GM23338 (cell line): ENCODE data around the gene ZNF638.

Source experiments
- EZH2 ChIP-seq: fragments of 200-600 bp; sonication (generic); IDR thresholded peaks from one replicate; pipeline ENCODE4 v1.8.0; 2017; ENCODE audit warnings: antibody characterized with exemption, mild to moderate bottlenecking, low read depth; ENCODE audit not compliant: unreplicated experiment
- EZH2phosphoT487 ChIP-seq: fragments of 200-600 bp; sonication (generic); IDR thresholded peaks from one replicate; pipeline ENCODE4 v1.8.1; 2018; ENCODE audit warnings: antibody characterized with exemption; ENCODE audit not compliant: unreplicated experiment
- JUNB ChIP-seq: IDR thresholded peaks from one replicate; pipeline ENCODE4 v1.6.1; 2016; ENCODE audit warnings: antibody characterized with exemption; ENCODE audit not compliant: unreplicated experiment
- POLR2AphosphoS5 ChIP-seq: IDR thresholded peaks from 2 replicates; pipeline ENCODE4 v1.6.1; 2016; ENCODE audit warnings: antibody characterized with exemption, low read depth
- ZNF114 ChIP-seq: fragments of 250-450 bp; sonication (Bioruptor Pico); IDR thresholded peaks from 2 replicates; pipeline ENCODE4 v1.5.0; 2020; ENCODE audit warnings: mild to moderate bottlenecking, moderate library complexity
- ZNF331 ChIP-seq: fragments of 250-450 bp; sonication (Bioruptor Pico); IDR thresholded peaks from 2 replicates; pipeline ENCODE4 v1.5.0; 2020; ENCODE audit warnings: low read depth, mild to moderate bottlenecking, moderate library complexity
- TF ChIP-seq, protein P1 (sequence below), 2 experiments: fragments of 200-600 bp in 1 of 2; sonication (generic) in 1 of 2; conservative IDR thresholded peaks; 2 replicates each; pipeline versions ENCODE4 v1.5.1 to v1.6.1; 2016 to 2017; ENCODE audit warnings: antibody characterized with exemption in 2 of 2, low read depth in 2 of 2, mild to moderate bottlenecking in 2 of 2, moderate library complexity in 1 of 2
- TF ChIP-seq, protein P2 (sequence below): IDR thresholded peaks from one replicate; pipeline ENCODE4 v1.6.1; 2018; ENCODE audit warnings: antibody characterized with exemption; ENCODE audit not compliant: unreplicated experiment
- TF ChIP-seq, protein P3 (sequence below): IDR thresholded peaks from 2 replicates; pipeline ENCODE4 v1.6.1; 2016; ENCODE audit warnings: antibody characterized with exemption

DNA sequence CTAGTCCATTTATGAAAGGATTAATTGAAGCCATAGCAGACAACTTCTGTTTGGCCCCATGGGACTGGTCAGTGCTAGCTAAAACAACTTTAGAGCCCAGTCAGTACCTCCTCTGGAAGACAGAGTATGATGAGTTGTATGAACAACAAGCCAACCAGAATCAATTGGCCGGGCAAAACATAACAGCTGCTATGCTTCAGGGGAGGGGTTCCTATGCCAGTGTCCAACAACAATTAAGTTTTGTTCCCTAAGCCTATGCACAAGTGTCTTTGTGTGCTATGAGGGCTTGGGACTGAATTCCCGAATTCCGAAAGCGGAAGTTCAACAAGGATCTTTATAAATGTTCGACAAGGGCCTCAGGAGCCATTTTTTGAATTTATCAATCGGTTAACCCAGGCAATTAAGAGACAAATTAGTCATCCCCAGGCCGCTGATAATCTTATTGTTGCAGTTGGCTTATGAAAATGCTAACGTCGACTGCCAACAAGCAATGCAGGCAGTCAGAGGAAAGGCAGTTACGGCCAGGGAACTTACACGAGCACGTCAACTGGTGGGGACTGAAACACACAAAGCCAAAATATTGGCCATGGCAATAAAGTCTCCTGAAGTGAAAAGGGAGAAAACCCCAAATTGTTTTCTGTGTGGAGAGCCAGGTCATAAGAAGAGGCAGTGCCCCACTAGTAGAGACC, 57.9 kb downstream of the ZNF638 start:
- TF ChIP-seq EZH2: no peak
- TF ChIP-seq EZH2phosphoT487: no peak
- TF ChIP-seq, protein P1, sequence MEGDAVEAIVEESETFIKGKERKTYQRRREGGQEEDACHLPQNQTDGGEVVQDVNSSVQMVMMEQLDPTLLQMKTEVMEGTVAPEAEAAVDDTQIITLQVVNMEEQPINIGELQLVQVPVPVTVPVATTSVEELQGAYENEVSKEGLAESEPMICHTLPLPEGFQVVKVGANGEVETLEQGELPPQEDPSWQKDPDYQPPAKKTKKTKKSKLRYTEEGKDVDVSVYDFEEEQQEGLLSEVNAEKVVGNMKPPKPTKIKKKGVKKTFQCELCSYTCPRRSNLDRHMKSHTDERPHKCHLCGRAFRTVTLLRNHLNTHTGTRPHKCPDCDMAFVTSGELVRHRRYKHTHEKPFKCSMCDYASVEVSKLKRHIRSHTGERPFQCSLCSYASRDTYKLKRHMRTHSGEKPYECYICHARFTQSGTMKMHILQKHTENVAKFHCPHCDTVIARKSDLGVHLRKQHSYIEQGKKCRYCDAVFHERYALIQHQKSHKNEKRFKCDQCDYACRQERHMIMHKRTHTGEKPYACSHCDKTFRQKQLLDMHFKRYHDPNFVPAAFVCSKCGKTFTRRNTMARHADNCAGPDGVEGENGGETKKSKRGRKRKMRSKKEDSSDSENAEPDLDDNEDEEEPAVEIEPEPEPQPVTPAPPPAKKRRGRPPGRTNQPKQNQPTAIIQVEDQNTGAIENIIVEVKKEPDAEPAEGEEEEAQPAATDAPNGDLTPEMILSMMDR (conservative IDR thresholded peaks at IDR 0.05; ENCODE audit: low read depth in 2 of 2): no peak
- TF ChIP-seq POLR2AphosphoS5: no peak
- TF ChIP-seq, protein P2, sequence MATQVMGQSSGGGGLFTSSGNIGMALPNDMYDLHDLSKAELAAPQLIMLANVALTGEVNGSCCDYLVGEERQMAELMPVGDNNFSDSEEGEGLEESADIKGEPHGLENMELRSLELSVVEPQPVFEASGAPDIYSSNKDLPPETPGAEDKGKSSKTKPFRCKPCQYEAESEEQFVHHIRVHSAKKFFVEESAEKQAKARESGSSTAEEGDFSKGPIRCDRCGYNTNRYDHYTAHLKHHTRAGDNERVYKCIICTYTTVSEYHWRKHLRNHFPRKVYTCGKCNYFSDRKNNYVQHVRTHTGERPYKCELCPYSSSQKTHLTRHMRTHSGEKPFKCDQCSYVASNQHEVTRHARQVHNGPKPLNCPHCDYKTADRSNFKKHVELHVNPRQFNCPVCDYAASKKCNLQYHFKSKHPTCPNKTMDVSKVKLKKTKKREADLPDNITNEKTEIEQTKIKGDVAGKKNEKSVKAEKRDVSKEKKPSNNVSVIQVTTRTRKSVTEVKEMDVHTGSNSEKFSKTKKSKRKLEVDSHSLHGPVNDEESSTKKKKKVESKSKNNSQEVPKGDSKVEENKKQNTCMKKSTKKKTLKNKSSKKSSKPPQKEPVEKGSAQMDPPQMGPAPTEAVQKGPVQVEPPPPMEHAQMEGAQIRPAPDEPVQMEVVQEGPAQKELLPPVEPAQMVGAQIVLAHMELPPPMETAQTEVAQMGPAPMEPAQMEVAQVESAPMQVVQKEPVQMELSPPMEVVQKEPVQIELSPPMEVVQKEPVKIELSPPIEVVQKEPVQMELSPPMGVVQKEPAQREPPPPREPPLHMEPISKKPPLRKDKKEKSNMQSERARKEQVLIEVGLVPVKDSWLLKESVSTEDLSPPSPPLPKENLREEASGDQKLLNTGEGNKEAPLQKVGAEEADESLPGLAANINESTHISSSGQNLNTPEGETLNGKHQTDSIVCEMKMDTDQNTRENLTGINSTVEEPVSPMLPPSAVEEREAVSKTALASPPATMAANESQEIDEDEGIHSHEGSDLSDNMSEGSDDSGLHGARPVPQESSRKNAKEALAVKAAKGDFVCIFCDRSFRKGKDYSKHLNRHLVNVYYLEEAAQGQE: no peak
- no peak for TF ChIP-seq ZNF114 (CRISPR knock-in tag)
- TF ChIP-seq, protein P3, sequence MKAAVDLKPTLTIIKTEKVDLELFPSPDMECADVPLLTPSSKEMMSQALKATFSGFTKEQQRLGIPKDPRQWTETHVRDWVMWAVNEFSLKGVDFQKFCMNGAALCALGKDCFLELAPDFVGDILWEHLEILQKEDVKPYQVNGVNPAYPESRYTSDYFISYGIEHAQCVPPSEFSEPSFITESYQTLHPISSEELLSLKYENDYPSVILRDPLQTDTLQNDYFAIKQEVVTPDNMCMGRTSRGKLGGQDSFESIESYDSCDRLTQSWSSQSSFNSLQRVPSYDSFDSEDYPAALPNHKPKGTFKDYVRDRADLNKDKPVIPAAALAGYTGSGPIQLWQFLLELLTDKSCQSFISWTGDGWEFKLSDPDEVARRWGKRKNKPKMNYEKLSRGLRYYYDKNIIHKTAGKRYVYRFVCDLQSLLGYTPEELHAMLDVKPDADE: no peak
- no peak for TF ChIP-seq JUNB
- no peak for TF ChIP-seq ZNF331 (CRISPR knock-in tag)
